ENCODE measurements around the gene KDSR. TPM values are rescaled to one million over a fixed set of nuclear protein-coding genes. Genes with fewer than 3 reads are reported as not detected.

The KDSR gene
- total RNA-seq, 4 donors from 2014 or later, result 44.1 to 62.4 (median 54.8) TPM

GRCh38 chr18:63407734-63408133, 40.7 kb upstream of the KDSR start:
- Histone ChIP-seq H3K4me1 (peaks cover 0 to 20% (median 0%) of the 10 kb centered on the region in 4 donors), H3K4me3 (no peak overlapping the region), H3K9me3 (no peaks in the 10 kb centered on the region), H3K36me3 (peaks cover 0 to 81% (median 14%) of the 10 kb centered on the region in 3 donors), H3K27ac (no peak overlapping the region), H3K27me3 (no peaks in the 10 kb centered on the region)
- TF ChIP-seq EP300 (IDR thresholded peaks at IDR 0.05) (no peak), CTCF (IDR thresholded peaks at IDR 0.05) (no peak), POLR2A (IDR thresholded peaks at IDR 0.05) (no peak)
- no peak for DNase-seq (ENCODE audit: low spot score in 2 of 2)
- 52 to 64% methylated on average over 1 of the region's 1 CpG for WGBS, 2 donors

- Histone ChIP-seq H3K4me3 (no peak overlapping the region), H3K9me3 (no peaks in the 10 kb centered on the region), H3K27me3 (no peaks in the 10 kb centered on the region), H3K4me1 (peaks cover 0 to 20% (median 0%) of the 10 kb centered on the region in 4 donors), H3K27ac (no peak overlapping the region), H3K36me3 (peaks cover 0 to 93% (median 19%) of the 10 kb centered on the region in 3 donors)
- TF ChIP-seq EP300 (IDR thresholded peaks at IDR 0.05) (no peak), CTCF (IDR thresholded peaks at IDR 0.05) (no peak), POLR2A (IDR thresholded peaks at IDR 0.05) (no peak)
- no peak for DNase-seq (ENCODE audit: low spot score in 2 of 2)
- WGBS, 2 donors, result 89 to 91% methylated on average over 3 of the region's 3 CpGs
Measured at GRCh38 chr18:63405986-63406385, 39.0 kb upstream of the KDSR start.

GRCh38 chr18:63402246-63403162, 35.5 kb upstream of the KDSR start:
- WGBS, 2 donors, result 85 to 86% methylated on average over 8 of the region's 8 CpGs
- TF ChIP-seq EP300 (IDR thresholded peaks at IDR 0.05) (no peak), CTCF (IDR thresholded peaks at IDR 0.05) (no peak), POLR2A (IDR thresholded peaks at IDR 0.05) (no peak)
- Histone ChIP-seq H3K36me3 (peaks cover 0 to 95% (median 18%) of the 10 kb centered on the region in 3 donors), H3K4me3 (no peak overlapping the region), H3K27me3 (no peaks in the 10 kb centered on the region), H3K9me3 (no peaks in the 10 kb centered on the region), H3K27ac (no peak overlapping the region), H3K4me1 (peaks cover 0 to 2% (median 0%) of the 10 kb centered on the region in 4 donors)
- no peak for DNase-seq (ENCODE audit: low spot score in 2 of 2)

- no peaks in the 10 kb centered on the region for H3K27me3 ChIP-seq
- WGBS, 2 donors, result 96% methylated on average over 3 of the region's 3 CpGs
- DNase-seq (ENCODE audit: low spot score in 2 of 2), result no peak
- TF ChIP-seq EP300 (IDR thresholded peaks at IDR 0.05), result no peak
- no peak for TF ChIP-seq POLR2A (IDR thresholded peaks at IDR 0.05)
- no peak for TF ChIP-seq CTCF (IDR thresholded peaks at IDR 0.05)
- no peaks in the 10 kb centered on the region for H3K9me3 ChIP-seq
- no peaks in the 10 kb centered on the region for H3K4me1 ChIP-seq
- peaks cover 0 to 100% (median 18%) of the 10 kb centered on the region in 3 donors for H3K36me3 ChIP-seq
- H3K4me3 ChIP-seq, result no peak overlapping the region
- H3K27ac ChIP-seq, result no peak overlapping the region
Measured at GRCh38 chr18:63399300-63399699, 32.3 kb upstream of the KDSR start.

- Histone ChIP-seq H3K4me3 (no peak overlapping the region), H3K27me3 (no peaks in the 10 kb centered on the region), H3K9me3 (no peaks in the 10 kb centered on the region), H3K4me1 (no peaks in the 10 kb centered on the region), H3K27ac (no peak overlapping the region), H3K36me3 (peaks cover 0 to 96% (median 10%) of the 10 kb centered on the region in 3 donors)
- 98 to 100% methylated on average over 1 of the region's 1 CpG for WGBS, 2 donors
- DNase-seq (ENCODE audit: low spot score in 2 of 2), result no peak
- TF ChIP-seq CTCF (IDR thresholded peaks at IDR 0.05), result no peak
- TF ChIP-seq EP300 (IDR thresholded peaks at IDR 0.05), result no peak
- TF ChIP-seq POLR2A (IDR thresholded peaks at IDR 0.05), result no peak
Measured at GRCh38 chr18:63397349-63397748, 30.3 kb upstream of the KDSR start.

Data from tibial nerve (tissue), 4 donors.